ENCODE results near the gene GCC1. TPM values are rescaled to one million over a fixed set of nuclear protein-coding genes. Genes with fewer than 3 reads are reported as not detected.

Gene GCC1
- total and polyA plus RNA-seq, 2 donors from 2014 or later: 6.9 to 16.7 TPM

GRCh38 chr7:127589896-127590295 is 4.5 kb upstream of the GCC1 start:
- DNase-seq: no peak
- Histone ChIP-seq H3K4me1 (ENCODE audit: control insufficient read depth in 2 of 3, insufficient read depth in 2 of 3, low read depth in 1 of 3, low read length in 3 of 3) (peaks cover 2 to 17% (median 6%) of the 10 kb centered on the region in 3 donors), H3K9ac (ENCODE audit: low read length in 3 of 3) (no peak overlapping the region), H3K36me3 (ENCODE audit: control insufficient read depth in 2 of 3, insufficient read depth in 3 of 3, low read length in 3 of 3) (peaks cover 2 to 14% (median 13%) of the 10 kb centered on the region in 3 donors), H3K4me3 (ENCODE audit: low read length in 3 of 3) (no peak overlapping the region), H3K9me3 (ENCODE audit: control insufficient read depth in 2 of 3, insufficient read depth in 1 of 3, low read length in 3 of 3) (no peaks in the 10 kb centered on the region), H3K27me3 (ENCODE audit: control insufficient read depth, insufficient read depth, low read length) (no peaks in the 10 kb centered on the region), H3K27ac (ENCODE audit: low read depth in 2 of 2, low read length in 2 of 2) (no peak overlapping the region)
- no peak for FAIRE-seq
- intact Hi-C loops (cut with DNase I): no loop called here
- TF ChIP-seq, protein P1, sequence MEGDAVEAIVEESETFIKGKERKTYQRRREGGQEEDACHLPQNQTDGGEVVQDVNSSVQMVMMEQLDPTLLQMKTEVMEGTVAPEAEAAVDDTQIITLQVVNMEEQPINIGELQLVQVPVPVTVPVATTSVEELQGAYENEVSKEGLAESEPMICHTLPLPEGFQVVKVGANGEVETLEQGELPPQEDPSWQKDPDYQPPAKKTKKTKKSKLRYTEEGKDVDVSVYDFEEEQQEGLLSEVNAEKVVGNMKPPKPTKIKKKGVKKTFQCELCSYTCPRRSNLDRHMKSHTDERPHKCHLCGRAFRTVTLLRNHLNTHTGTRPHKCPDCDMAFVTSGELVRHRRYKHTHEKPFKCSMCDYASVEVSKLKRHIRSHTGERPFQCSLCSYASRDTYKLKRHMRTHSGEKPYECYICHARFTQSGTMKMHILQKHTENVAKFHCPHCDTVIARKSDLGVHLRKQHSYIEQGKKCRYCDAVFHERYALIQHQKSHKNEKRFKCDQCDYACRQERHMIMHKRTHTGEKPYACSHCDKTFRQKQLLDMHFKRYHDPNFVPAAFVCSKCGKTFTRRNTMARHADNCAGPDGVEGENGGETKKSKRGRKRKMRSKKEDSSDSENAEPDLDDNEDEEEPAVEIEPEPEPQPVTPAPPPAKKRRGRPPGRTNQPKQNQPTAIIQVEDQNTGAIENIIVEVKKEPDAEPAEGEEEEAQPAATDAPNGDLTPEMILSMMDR (IDR thresholded peaks at IDR 0.05; ENCODE audit: borderline replicate concordance, extremely low read depth, insufficient read depth): no peak

DNA sequence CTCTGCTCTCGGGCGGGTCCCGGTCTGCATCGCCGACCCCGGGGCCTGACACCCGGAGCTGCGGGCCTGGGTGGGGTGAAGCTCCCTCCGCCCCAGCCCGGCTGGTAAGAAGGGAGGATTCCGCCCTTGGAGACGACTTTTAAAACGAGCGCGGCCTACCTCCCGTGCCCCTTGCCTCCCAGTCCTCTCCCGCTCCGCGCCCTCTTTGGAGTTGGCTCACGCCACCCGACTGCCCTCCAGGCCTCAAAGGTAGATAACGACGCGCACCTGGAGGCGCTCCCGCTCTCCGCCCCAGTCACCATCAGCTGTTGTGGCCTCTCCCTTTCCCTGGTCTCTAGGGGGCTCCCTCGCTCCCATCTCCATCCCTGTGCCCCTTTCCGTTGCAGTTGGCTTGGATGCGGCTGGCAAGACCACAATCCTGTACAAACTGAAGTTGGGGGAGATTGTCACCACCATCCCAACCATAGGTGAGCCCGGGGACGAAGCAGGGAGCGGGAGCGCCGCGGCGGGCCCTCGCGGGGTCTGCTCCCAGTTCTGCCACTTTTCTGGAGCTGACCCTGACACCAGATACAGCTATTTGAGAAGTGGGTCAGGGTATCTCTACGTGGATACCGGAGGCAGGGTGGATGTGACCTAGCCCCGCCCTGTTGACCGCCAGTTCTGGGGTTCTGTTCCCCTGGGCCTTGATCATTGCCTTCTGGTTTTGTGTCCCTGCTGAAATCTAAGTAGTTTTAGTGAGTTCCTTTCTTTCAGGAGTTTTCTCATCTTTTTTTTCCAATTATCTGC is 3.5 kb upstream of the GCC1 start:
- Histone ChIP-seq H3K9ac (ENCODE audit: low read length in 3 of 3) (peak overlapping the region; percentile 66 to 83 (median 76)), H3K27me3 (ENCODE audit: control insufficient read depth, insufficient read depth, low read length) (no peaks in the 10 kb centered on the region), H3K4me3 (ENCODE audit: low read length in 3 of 3) (peak overlapping the region; percentile 77 to 88 (median 77)), H3K36me3 (ENCODE audit: control insufficient read depth in 2 of 3, insufficient read depth in 3 of 3, low read length in 3 of 3) (peaks cover 2 to 14% (median 13%) of the 10 kb centered on the region in 3 donors), H3K27ac (ENCODE audit: low read depth in 2 of 2, low read length in 2 of 2) (peak overlapping the region; percentile 73 to 83), H3K4me1 (ENCODE audit: control insufficient read depth in 2 of 3, insufficient read depth in 2 of 3, low read depth in 1 of 3, low read length in 3 of 3) (peaks cover 2 to 26% (median 10%) of the 10 kb centered on the region in 3 donors), H3K9me3 (ENCODE audit: control insufficient read depth in 2 of 3, insufficient read depth in 1 of 3, low read length in 3 of 3) (no peaks in the 10 kb centered on the region)
- DNase-seq (peak; percentile 78 to 88 (median 86)), FAIRE-seq (no peak)
- intact Hi-C loops (cut with DNase I): no loop called here
- TF ChIP-seq, protein P1 (IDR thresholded peaks at IDR 0.05; ENCODE audit: borderline replicate concordance, extremely low read depth, insufficient read depth): peak; percentile 50

DNA sequence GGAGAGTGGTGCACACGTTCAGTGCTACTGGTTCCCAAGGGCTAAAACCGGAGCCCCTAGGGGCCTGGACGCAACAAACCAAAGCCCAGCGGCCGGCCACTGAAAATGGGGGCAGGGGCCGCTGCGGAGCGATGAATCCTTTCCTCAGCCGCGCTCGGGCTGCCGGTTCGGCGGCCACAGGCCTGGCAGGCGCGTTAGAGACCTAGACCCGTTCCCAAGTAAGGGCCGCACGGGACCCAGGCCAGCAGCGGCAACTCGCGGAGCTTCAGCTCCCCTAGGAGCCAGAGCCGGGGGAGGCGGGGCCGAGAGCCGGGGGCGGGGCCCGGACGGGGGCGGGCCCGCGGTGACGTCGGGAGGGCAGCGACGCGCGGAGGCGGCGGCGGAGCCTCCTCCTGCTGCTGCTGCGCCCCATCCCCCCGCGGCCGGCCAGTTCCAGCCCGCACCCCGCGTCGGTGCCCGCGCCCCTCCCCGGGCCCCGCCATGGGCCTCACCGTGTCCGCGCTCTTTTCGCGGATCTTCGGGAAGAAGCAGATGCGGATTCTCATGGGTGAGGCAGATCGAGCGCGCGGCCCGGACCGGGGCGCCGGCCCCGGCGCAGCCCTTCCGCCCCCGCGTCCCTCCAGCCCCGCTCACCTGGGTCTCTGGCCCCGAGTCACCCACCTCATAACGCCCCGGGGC is 2.8 kb upstream of the GCC1 start, which contains the start of gene ARF5:
ARF5 (plus strand) TSS at position 393 of the 678 bp plus-strand sequence; CDS start at position 481, 88 bp downstream.
- no peaks in the 10 kb centered on the region for H3K27me3 ChIP-seq (ENCODE audit: control insufficient read depth, insufficient read depth, low read length)
- peak within 1 kb of the TSS; percentile 73 to 83 for H3K27ac ChIP-seq (ENCODE audit: low read depth in 2 of 2, low read length in 2 of 2)
- no peaks in the 10 kb centered on the region for H3K9me3 ChIP-seq (ENCODE audit: control insufficient read depth in 2 of 3, insufficient read depth in 1 of 3, low read length in 3 of 3)
- TF ChIP-seq, protein P1 (IDR thresholded peaks at IDR 0.05; ENCODE audit: borderline replicate concordance, extremely low read depth, insufficient read depth): no peak
- DNase-seq: peak; percentile 92 to 96 (median 95)
- H3K4me3 ChIP-seq (ENCODE audit: low read length in 3 of 3): peak within 1 kb of the TSS; percentile 77 to 88 (median 77)
- H3K9ac ChIP-seq (ENCODE audit: low read length in 3 of 3): peak within 1 kb of the TSS; percentile 66 to 89 (median 76)
- H3K4me1 ChIP-seq (ENCODE audit: control insufficient read depth in 2 of 3, insufficient read depth in 2 of 3, low read depth in 1 of 3, low read length in 3 of 3): peaks cover 2 to 34% (median 11%) of the 10 kb centered on the region in 3 donors
- intact Hi-C loops (cut with DNase I): no loop called here
- H3K36me3 ChIP-seq (ENCODE audit: control insufficient read depth in 2 of 3, insufficient read depth in 3 of 3, low read length in 3 of 3): peaks cover 2 to 14% (median 13%) of the 10 kb centered on the region in 3 donors
- no peak for FAIRE-seq

Measured in kidney (tissue), 14 donors.